Natural killer cell (primary cell): ENCODE measurements around the gene NDC1. TPM values are rescaled to one million over a fixed set of nuclear protein-coding genes. Genes with fewer than 3 reads are reported as not detected.

Experiments
- ATAC-seq, 3 donors: fragments of 150-1000 bp in 2 of 3; fragments of 200-7000 bp in 1 of 3; cut with Tn5 transposase; 1 replicate in 1 of 3; 2 replicates in 2 of 3; pipeline ENCODE4 v1.10.0; 2021; ENCODE audit warnings: mild to moderate bottlenecking in 2 of 3, moderate library complexity in 2 of 3
- DNase-seq, 2 donors: peaks; one replicate each; pipeline versions ENCODE4 v3.0.0 to v3.0.0-alpha.2; 2013 to 2021; ENCODE audit warnings: mixed read lengths in 1 of 2
- H3K27ac ChIP-seq: one replicate; pipeline ENCODE4 v1.5.1; 2013; ENCODE audit warnings: mild to moderate bottlenecking, low read length
- H3K27me3 ChIP-seq: one replicate; pipeline ENCODE4 v1.6.1; 2013; ENCODE audit warnings: low read length; ENCODE audit not compliant: control insufficient read depth, insufficient read depth
- H3K36me3 ChIP-seq: one replicate; pipeline ENCODE4 v1.6.1; 2013; ENCODE audit warnings: low read length; ENCODE audit not compliant: control insufficient read depth, insufficient read depth
- H3K4me1 ChIP-seq: one replicate; pipeline ENCODE4 v1.6.1; 2013; ENCODE audit warnings: low read length; ENCODE audit not compliant: control insufficient read depth, insufficient read depth
- H3K4me3 ChIP-seq: one replicate; pipeline ENCODE4 v1.5.1; 2013; ENCODE audit warnings: low read length
- H3K9me3 ChIP-seq: one replicate; pipeline ENCODE4 v1.6.1; 2013; ENCODE audit warnings: low read length; ENCODE audit not compliant: control insufficient read depth, insufficient read depth
- H3K27ac Mint-ChIP-seq, 2 donors: one replicate each; pipeline ENCODE4 v1.8.0; 2022; ENCODE audit warnings: mild to moderate bottlenecking in 2 of 2, mixed read lengths in 2 of 2, moderate library complexity in 1 of 2
- H3K27me3 Mint-ChIP-seq, 2 donors: one replicate each; pipeline ENCODE4 v1.8.0; 2022; ENCODE audit warnings: low read depth in 2 of 2, mixed read lengths in 2 of 2
- H3K36me3 Mint-ChIP-seq: one replicate; pipeline ENCODE4 v1.8.0; 2022; ENCODE audit warnings: mixed read lengths
- H3K4me1 Mint-ChIP-seq, 2 donors: one replicate each; pipeline ENCODE4 v1.8.0; 2022; ENCODE audit warnings: mixed read lengths in 2 of 2
- H3K4me3 Mint-ChIP-seq: one replicate; pipeline ENCODE4 v1.8.0; 2022; ENCODE audit warnings: mild to moderate bottlenecking, moderate library complexity, mixed read lengths
- H3K9me3 Mint-ChIP-seq, 2 donors: one replicate each; pipeline ENCODE4 v1.8.0; 2022; ENCODE audit warnings: mixed read lengths in 2 of 2
- CTCF ChIP-seq: fragments of 200-600 bp; IDR thresholded peaks from one replicate; pipeline ENCODE4 v1.8.0; 2022; ENCODE audit warnings: antibody characterized with exemption
- WGBS: methylation state at CpG from one replicate; pipeline ENCODE4 v1.1.7; 2013; ENCODE audit warnings: missing lambda C conversion rate; ENCODE audit not compliant: insufficient coverage; 5-methylcytosine and 5-hydroxymethylcytosine counted together
- intact Hi-C: fragments of 100-400 bp; cut with micrococcal nuclease; formaldehyde crosslinking; loops from one replicate; pipeline ENCODE4 v1.14.2; 2022
- total RNA-seq, 4 donors: library from RNA; stranded (reverse); fragments of 120-200 nt in 1 of 4; gene quantifications; one replicate each; pipeline versions ENCODE4 v1.2.3 to v1.2.4, GENCODE V29; 2013 to 2022

The NDC1 gene
- total RNA-seq, 3 donors from 2014 or later (not counting 1 experiment from before 2014, with no cell fraction given): 4.3 to 6.3 (median 5.2) TPM

- no peaks in the 10 kb centered on the region for H3K27me3 Mint-ChIP-seq
- no peaks in the 10 kb centered on the region for H3K9me3 Mint-ChIP-seq
- H3K27me3 ChIP-seq: no peaks in the 10 kb centered on the region
- H3K36me3 Mint-ChIP-seq: peaks cover 6% of the 10 kb centered on the region
- no peaks in the 10 kb centered on the region for H3K4me1 ChIP-seq
- no peak overlapping the region for H3K27ac ChIP-seq
- ATAC-seq (no peak), DNase-seq (no peak)
- H3K36me3 ChIP-seq: peaks cover 37% of the 10 kb centered on the region
- H3K4me3 Mint-ChIP-seq: no peak overlapping the region
- no peaks in the 10 kb centered on the region for H3K9me3 ChIP-seq
- intact Hi-C loops: no loop called here
- 100% methylated on average over 1 of the region's 3 CpGs for WGBS
- H3K27ac Mint-ChIP-seq: no peak overlapping the region
- H3K4me1 Mint-ChIP-seq: no peaks in the 10 kb centered on the region
- H3K4me3 ChIP-seq: no peak overlapping the region
- TF ChIP-seq CTCF: no peak
Measured at GRCh38 chr1:53804791-53805505, 33.1 kb downstream of the NDC1 start.

- DNase-seq (no peak), ATAC-seq (no peak)
- Mint-ChIP-seq H3K4me3 (no peak overlapping the region), H3K36me3 (peaks cover 6% of the 10 kb centered on the region), H3K9me3 (no peaks in the 10 kb centered on the region), H3K27me3 (no peaks in the 10 kb centered on the region), H3K27ac (no peak overlapping the region), H3K4me1 (no peaks in the 10 kb centered on the region)
- H3K36me3 ChIP-seq: peaks cover 44% of the 10 kb centered on the region
- no peaks in the 10 kb centered on the region for H3K27me3 ChIP-seq
- H3K27ac ChIP-seq: no peak overlapping the region
- H3K4me3 ChIP-seq: no peak overlapping the region
- no peaks in the 10 kb centered on the region for H3K4me1 ChIP-seq
- intact Hi-C loops: no loop called here
- WGBS: 95% methylated on average over 7 of the region's 7 CpGs
- no peak for TF ChIP-seq CTCF
- H3K9me3 ChIP-seq: no peaks in the 10 kb centered on the region
Measured at GRCh38 chr1:53804181-53804580, 33.9 kb downstream of the NDC1 start.

- Mint-ChIP-seq H3K4me1 (no peaks in the 10 kb centered on the region), H3K27ac (no peak overlapping the region), H3K27me3 (no peaks in the 10 kb centered on the region), H3K4me3 (no peak overlapping the region), H3K36me3 (no peaks in the 10 kb centered on the region), H3K9me3 (no peaks in the 10 kb centered on the region)
- no peak for TF ChIP-seq CTCF
- Histone ChIP-seq H3K9me3 (no peaks in the 10 kb centered on the region), H3K36me3 (peaks cover 47% of the 10 kb centered on the region), H3K4me1 (no peaks in the 10 kb centered on the region), H3K4me3 (no peak overlapping the region), H3K27ac (no peak overlapping the region), H3K27me3 (no peaks in the 10 kb centered on the region)
- no peak for DNase-seq
- ATAC-seq: no peak
- intact Hi-C loops: no loop called here
- WGBS: 100% methylated on average over 1 of the region's 1 CpG
Measured at GRCh38 chr1:53800621-53801020, 37.5 kb downstream of the NDC1 start.

GRCh38 chr1:53799141-53799540, 39.0 kb downstream of the NDC1 start:
- Histone ChIP-seq H3K36me3 (peaks cover 39% of the 10 kb centered on the region), H3K27ac (no peak overlapping the region), H3K9me3 (no peaks in the 10 kb centered on the region), H3K4me3 (no peak overlapping the region), H3K27me3 (no peaks in the 10 kb centered on the region), H3K4me1 (no peaks in the 10 kb centered on the region)
- intact Hi-C loops: no loop called here
- Mint-ChIP-seq H3K4me1 (no peaks in the 10 kb centered on the region), H3K36me3 (peaks cover 6% of the 10 kb centered on the region), H3K9me3 (no peaks in the 10 kb centered on the region), H3K27me3 (no peaks in the 10 kb centered on the region), H3K4me3 (no peak overlapping the region), H3K27ac (no peak overlapping the region)
- no peak for DNase-seq
- no CpG with 5 or more reads among the region's 1 CpG for WGBS
- TF ChIP-seq CTCF: no peak
- ATAC-seq: no peak
